Activated B cell treated with CpG ODN at 0.5 μM for 24 hours (primary cell): ENCODE results near the gene SSTR1. TPM values are rescaled to one million over a fixed set of nuclear protein-coding genes. Genes with fewer than 3 reads are reported as not detected.

ENCODE experiments used
- ATAC-seq: fragments of 200-7000 bp; cut with Tn5 transposase; one replicate; pipeline ENCODE4 v1.10.0; 2021; ENCODE audit warnings: low read depth, mild to moderate bottlenecking, moderate library complexity
- CTCF ChIA-PET: fragments of 350-600 bp; sonication (Branson Sonifier 250); formaldehyde crosslinking; loops from one replicate; lab custom pipeline; 2021; ENCODE audit warnings: antibody characterized with exemption; lab: Charles Lee
- POLR2A ChIA-PET: fragments of 350-600 bp; sonication (Branson Sonifier 250); formaldehyde crosslinking; loops from one replicate; lab custom pipeline; 2021; ENCODE audit warnings: antibody characterized with exemption; lab: Charles Lee
- DNase-seq: peaks from one replicate; pipeline ENCODE4 v3.0.0; 2022
- H3K27ac Mint-ChIP-seq: one replicate; pipeline ENCODE4 v1.8.0; 2020; ENCODE audit warnings: mixed read lengths
- H3K27me3 Mint-ChIP-seq: one replicate; pipeline ENCODE4 v1.8.0; 2021; ENCODE audit warnings: mixed read lengths
- H3K36me3 Mint-ChIP-seq: one replicate; pipeline ENCODE4 v1.8.0; 2021; ENCODE audit warnings: low read depth, mixed read lengths
- H3K4me1 Mint-ChIP-seq: one replicate; pipeline ENCODE4 v1.8.0; 2021; ENCODE audit warnings: mixed read lengths
- H3K4me3 Mint-ChIP-seq: one replicate; pipeline ENCODE4 v1.8.0; 2020; ENCODE audit warnings: mild to moderate bottlenecking, mixed read lengths
- H3K9me3 Mint-ChIP-seq: one replicate; pipeline ENCODE4 v1.8.0; 2020; ENCODE audit warnings: mixed read lengths
- intact Hi-C: fragments of 100-400 bp; cut with micrococcal nuclease; formaldehyde crosslinking; loops from one replicate; pipeline ENCODE4 v1.15.1; 2024
- total RNA-seq: library from RNA; stranded (reverse); gene quantifications from 2 replicates; pipeline ENCODE4 v1.2.3, GENCODE V29; 2022
- TF ChIP-seq, protein P1 (sequence below): fragments of 200-600 bp; IDR thresholded peaks from one replicate; pipeline ENCODE4 v1.8.0; 2022; ENCODE audit warnings: antibody characterized with exemption, mild to moderate bottlenecking

SSTR1 gene
- total RNA-seq, 1 donor from 2014 or later: not detected

DNA sequence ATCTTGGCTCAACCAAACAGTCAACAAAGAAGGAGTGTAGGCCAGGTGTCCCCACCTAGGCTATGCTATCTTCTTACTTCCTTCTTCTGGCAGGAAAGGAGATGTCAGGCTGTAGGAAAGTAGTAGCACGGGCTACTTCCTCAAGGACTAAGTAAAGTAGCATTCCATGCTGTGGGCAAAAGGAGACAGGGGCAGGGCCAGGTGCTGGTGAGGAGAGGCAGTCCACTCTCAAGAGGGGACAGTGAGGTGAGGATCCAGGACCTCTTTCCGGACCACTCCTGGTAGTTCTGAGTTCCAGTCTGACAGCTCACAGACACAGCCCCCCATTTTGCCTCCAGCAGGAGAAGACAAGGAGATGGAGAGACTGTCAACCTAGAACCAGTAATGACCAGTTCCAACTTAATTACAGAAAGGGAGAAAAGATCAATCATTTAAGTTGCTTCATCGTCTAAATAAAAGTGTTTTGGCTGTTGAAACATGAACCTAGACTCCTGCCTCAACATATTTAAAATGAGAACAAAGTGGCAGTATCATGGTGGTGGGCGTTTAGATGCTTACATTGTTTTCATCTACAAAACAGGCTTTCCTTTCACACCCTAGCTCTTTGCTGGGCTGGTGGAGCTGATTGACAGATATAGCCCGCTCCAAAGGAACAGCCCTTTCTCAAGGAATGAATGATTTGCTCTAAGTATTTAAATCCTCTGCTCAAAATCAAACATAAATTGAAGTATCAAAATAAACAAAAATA is 5.1 kb upstream of the SSTR1 start:
- no peak overlapping the region for H3K4me3 Mint-ChIP-seq
- POLR2A ChIA-PET: no interaction called here
- intact Hi-C loops: no loop called here
- DNase-seq (no peak), ATAC-seq (no peak)
- no peak overlapping the region for H3K27ac Mint-ChIP-seq
- H3K4me1 Mint-ChIP-seq: no peaks in the 10 kb centered on the region
- CTCF ChIA-PET: no interaction called here
- TF ChIP-seq, protein P1, sequence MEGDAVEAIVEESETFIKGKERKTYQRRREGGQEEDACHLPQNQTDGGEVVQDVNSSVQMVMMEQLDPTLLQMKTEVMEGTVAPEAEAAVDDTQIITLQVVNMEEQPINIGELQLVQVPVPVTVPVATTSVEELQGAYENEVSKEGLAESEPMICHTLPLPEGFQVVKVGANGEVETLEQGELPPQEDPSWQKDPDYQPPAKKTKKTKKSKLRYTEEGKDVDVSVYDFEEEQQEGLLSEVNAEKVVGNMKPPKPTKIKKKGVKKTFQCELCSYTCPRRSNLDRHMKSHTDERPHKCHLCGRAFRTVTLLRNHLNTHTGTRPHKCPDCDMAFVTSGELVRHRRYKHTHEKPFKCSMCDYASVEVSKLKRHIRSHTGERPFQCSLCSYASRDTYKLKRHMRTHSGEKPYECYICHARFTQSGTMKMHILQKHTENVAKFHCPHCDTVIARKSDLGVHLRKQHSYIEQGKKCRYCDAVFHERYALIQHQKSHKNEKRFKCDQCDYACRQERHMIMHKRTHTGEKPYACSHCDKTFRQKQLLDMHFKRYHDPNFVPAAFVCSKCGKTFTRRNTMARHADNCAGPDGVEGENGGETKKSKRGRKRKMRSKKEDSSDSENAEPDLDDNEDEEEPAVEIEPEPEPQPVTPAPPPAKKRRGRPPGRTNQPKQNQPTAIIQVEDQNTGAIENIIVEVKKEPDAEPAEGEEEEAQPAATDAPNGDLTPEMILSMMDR: no peak
- H3K9me3 Mint-ChIP-seq: peaks cover 5% of the 10 kb centered on the region
- H3K27me3 Mint-ChIP-seq: peaks cover 10% of the 10 kb centered on the region
- no peaks in the 10 kb centered on the region for H3K36me3 Mint-ChIP-seq

- Mint-ChIP-seq H3K27ac (no peak overlapping the region), H3K4me1 (no peaks in the 10 kb centered on the region), H3K4me3 (no peak overlapping the region), H3K9me3 (peaks cover 5% of the 10 kb centered on the region), H3K36me3 (no peaks in the 10 kb centered on the region), H3K27me3 (peaks cover 19% of the 10 kb centered on the region)
- intact Hi-C loops: no loop called here
- DNase-seq: no peak
- ChIA-PET POLR2A (no interaction called here), CTCF (no interaction called here)
- TF ChIP-seq, protein P1: no peak
- no peak for ATAC-seq
Observed at GRCh38 chr14:38203929-38204718, 3.6 kb upstream of the SSTR1 start.

DNA sequence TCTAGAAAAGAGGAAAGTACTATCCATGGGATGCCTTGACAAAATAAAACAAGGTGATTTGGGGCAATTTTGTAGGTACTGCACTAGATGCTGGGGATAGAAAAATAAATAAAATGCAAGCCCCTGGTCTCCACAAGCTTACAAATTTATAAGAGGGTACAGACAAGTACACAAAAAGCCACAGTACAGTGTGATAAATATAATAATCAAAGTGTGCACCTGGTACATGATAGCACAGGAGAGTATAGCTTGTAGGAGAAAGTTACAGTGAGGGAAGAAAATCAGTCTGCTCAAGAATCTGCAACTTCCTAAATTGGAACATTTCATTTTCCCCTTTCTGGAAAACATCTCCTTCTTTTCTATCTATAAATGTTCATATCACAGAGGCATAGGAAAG is 3.0 kb upstream of the SSTR1 start:
- no peaks in the 10 kb centered on the region for H3K4me1 Mint-ChIP-seq
- peaks cover 5% of the 10 kb centered on the region for H3K9me3 Mint-ChIP-seq
- H3K27ac Mint-ChIP-seq: no peak overlapping the region
- DNase-seq (no peak), ATAC-seq (no peak)
- intact Hi-C loops: no loop called here
- CTCF ChIA-PET: no interaction called here
- POLR2A ChIA-PET: no interaction called here
- H3K36me3 Mint-ChIP-seq: no peaks in the 10 kb centered on the region
- H3K4me3 Mint-ChIP-seq: no peak overlapping the region
- peaks cover 23% of the 10 kb centered on the region for H3K27me3 Mint-ChIP-seq
- TF ChIP-seq, protein P1: no peak

DNA sequence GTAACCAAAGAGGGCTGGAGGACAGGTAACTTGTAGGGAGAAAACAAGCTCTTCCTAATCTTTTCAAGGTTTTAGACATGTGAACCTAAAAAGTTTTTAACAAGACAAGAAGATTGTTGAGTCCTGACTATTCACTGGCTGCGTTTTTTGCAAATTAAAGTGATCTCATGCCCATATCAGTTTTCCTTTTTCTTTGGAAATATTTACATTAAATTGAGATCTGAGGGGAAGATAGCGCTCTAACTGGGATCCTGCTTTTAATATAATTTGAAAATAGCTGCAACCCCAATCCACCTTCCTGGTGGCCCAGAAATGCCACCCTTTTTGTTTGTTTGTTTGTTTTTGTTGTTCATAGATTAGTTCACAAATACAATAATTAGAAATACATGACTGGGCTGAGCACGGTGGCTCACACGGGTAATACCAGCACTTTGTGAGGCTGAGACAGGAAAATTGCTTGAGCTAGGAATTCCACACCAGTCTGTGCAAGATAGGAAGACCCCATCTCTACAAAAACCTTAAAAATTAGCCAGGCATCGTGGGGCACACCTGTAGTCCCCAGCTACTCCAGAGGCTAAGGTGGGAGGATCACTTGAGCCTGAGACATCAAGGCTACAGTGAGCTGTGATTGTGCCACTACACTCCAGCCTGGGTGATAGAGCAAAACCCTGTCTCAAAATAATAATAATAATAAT is 2.4 kb upstream of the SSTR1 start:
- H3K9me3 Mint-ChIP-seq: peaks cover 5% of the 10 kb centered on the region
- no peaks in the 10 kb centered on the region for H3K36me3 Mint-ChIP-seq
- TF ChIP-seq, protein P1: no peak
- DNase-seq (no peak), ATAC-seq (no peak)
- no peaks in the 10 kb centered on the region for H3K4me1 Mint-ChIP-seq
- H3K4me3 Mint-ChIP-seq: no peak overlapping the region
- ChIA-PET CTCF (no interaction called here), POLR2A (no interaction called here)
- peaks cover 27% of the 10 kb centered on the region for H3K27me3 Mint-ChIP-seq
- no peak overlapping the region for H3K27ac Mint-ChIP-seq
- intact Hi-C loops: no loop called here
